ENCODE data around the gene CDH23. TPM values are rescaled to one million over a fixed set of nuclear protein-coding genes. Genes with fewer than 3 reads are reported as not detected.
A peak's percentile ranks its signal among the peaks of the same experiment; 100 is the strongest.

Gene CDH23
- total RNA-seq, 1 donor from 2014 or later: under 0.01 TPM

GRCh38 chr10:71370031-71370430, 26.7 kb upstream of the CDH23 start:
- DNase-seq: no peak

- DNase-seq: no peak
These were observed 25.0 kb upstream of the CDH23 start for GRCh38 chr10:71371750-71372166.

GRCh38 chr10:71372882-71373495, 23.7 kb upstream of the CDH23 start:
- no peak for DNase-seq

GRCh38 chr10:71374481-71375233, 22.1 kb upstream of the CDH23 start:
- DNase-seq: no peak

GRCh38 chr10:71375952-71376351, 20.8 kb upstream of the CDH23 start:
- DNase-seq: no peak

- no peak for DNase-seq
These were observed 18.2 kb upstream of the CDH23 start for GRCh38 chr10:71378336-71379117.

- no peak for DNase-seq
These were observed 17.5 kb upstream of the CDH23 start for GRCh38 chr10:71379118-71379766.

GRCh38 chr10:71380841-71381240, 15.9 kb upstream of the CDH23 start:
- DNase-seq: no peak

GRCh38 chr10:71381611-71382010, 15.1 kb upstream of the CDH23 start:
- DNase-seq: no peak

- no peak for DNase-seq
These were observed 14.7 kb upstream of the CDH23 start for GRCh38 chr10:71382028-71382427.

- no peak for DNase-seq
These were observed 14.0 kb upstream of the CDH23 start for GRCh38 chr10:71382757-71383156.

- DNase-seq: peak; percentile 66
These were observed 12.6 kb upstream of the CDH23 start for GRCh38 chr10:71383972-71384687.

GRCh38 chr10:71388171-71388570, 8.5 kb upstream of the CDH23 start:
- no peak for DNase-seq

- no peak for DNase-seq
These were observed 8.0 kb upstream of the CDH23 start for GRCh38 chr10:71388583-71389310.

GRCh38 chr10:71389768-71390460, 6.8 kb upstream of the CDH23 start:
- no peak for DNase-seq

- DNase-seq: no peak
These were observed 6.3 kb upstream of the CDH23 start for GRCh38 chr10:71390461-71390835.

- DNase-seq: no peak
These were observed 5.6 kb upstream of the CDH23 start for GRCh38 chr10:71390921-71391690.

- no peak for DNase-seq
These were observed 5.0 kb upstream of the CDH23 start for GRCh38 chr10:71391701-71392100.

GRCh38 chr10:71392292-71392691, 4.4 kb upstream of the CDH23 start:
- no peak for DNase-seq
